Measurements from ENCODE around the gene MINDY4B. TPM values are rescaled to one million over a fixed set of nuclear protein-coding genes. Genes with fewer than 3 reads are reported as not detected.

MINDY4B gene
- polyA plus RNA-seq, 1 of the 3 experiments (the other 2 are of a cell fraction): not detected

DNA sequence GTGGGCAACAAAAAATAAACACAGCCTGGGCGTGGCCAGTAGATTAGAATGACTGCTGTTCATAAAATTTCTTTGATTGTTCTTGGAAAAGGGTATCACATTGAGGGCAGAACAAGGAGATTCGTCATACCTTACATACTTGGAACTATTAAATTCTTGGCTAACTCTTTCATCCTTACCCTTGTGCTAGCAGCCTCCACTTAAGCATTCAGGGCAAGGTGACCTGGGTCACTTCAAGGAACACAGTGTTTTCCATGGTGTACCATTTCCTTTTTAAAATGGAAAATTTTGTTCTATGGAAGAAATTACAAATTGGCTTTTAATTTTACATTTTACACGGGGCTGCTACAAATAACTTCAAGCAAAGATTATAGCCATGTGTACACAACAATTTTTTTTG is 60.8 kb downstream of the MINDY4B start (continued):
- TF ChIP-seq, protein P1, sequence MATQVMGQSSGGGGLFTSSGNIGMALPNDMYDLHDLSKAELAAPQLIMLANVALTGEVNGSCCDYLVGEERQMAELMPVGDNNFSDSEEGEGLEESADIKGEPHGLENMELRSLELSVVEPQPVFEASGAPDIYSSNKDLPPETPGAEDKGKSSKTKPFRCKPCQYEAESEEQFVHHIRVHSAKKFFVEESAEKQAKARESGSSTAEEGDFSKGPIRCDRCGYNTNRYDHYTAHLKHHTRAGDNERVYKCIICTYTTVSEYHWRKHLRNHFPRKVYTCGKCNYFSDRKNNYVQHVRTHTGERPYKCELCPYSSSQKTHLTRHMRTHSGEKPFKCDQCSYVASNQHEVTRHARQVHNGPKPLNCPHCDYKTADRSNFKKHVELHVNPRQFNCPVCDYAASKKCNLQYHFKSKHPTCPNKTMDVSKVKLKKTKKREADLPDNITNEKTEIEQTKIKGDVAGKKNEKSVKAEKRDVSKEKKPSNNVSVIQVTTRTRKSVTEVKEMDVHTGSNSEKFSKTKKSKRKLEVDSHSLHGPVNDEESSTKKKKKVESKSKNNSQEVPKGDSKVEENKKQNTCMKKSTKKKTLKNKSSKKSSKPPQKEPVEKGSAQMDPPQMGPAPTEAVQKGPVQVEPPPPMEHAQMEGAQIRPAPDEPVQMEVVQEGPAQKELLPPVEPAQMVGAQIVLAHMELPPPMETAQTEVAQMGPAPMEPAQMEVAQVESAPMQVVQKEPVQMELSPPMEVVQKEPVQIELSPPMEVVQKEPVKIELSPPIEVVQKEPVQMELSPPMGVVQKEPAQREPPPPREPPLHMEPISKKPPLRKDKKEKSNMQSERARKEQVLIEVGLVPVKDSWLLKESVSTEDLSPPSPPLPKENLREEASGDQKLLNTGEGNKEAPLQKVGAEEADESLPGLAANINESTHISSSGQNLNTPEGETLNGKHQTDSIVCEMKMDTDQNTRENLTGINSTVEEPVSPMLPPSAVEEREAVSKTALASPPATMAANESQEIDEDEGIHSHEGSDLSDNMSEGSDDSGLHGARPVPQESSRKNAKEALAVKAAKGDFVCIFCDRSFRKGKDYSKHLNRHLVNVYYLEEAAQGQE (IDR thresholded peaks at IDR 0.05; ENCODE audit: low read depth, low read length): no peak
- TF ChIP-seq RAD21 (IDR thresholded peaks at IDR 0.05; ENCODE audit: low read length): no peak
- TF ChIP-seq, protein P2, sequence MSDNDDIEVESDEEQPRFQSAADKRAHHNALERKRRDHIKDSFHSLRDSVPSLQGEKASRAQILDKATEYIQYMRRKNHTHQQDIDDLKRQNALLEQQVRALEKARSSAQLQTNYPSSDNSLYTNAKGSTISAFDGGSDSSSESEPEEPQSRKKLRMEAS (IDR thresholded peaks at IDR 0.05; ENCODE audit: low read depth): no peak
- no peak for TF ChIP-seq FOSL2 (IDR thresholded peaks at IDR 0.05; ENCODE audit: borderline replicate concordance, low read depth)
- no peak for TF ChIP-seq RFX5 (IDR thresholded peaks at IDR 0.05; ENCODE audit: low read length)

DNA sequence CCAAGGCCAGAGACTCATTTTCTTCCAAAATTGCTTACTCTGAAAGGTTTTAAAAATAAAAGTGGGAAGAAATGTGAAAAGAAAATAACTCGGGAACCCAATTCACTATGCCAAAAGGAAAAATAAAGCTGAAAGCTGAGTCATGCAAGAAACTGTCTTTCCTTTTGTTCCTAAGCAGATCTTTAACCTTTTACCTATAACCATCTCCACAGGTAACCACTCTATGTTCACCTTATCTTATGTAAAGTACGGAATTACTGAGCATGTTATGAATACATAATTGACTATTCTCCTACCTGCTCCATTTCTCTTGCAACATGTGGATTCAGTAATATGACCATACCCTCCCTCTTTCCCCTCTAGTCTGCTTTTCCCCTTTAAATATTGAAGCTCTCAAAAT is 62.0 kb downstream of the MINDY4B start:
- H3K4me2 ChIP-seq: no peak overlapping the region
- POLR2A ChIA-PET: no interaction called here

More for the DNA sequence above, 62.0 kb downstream of the MINDY4B start:
- Histone ChIP-seq H2AFZ (ENCODE audit: low read depth) (no peak overlapping the region), H3F3A (replicated peaks; ENCODE audit: insufficient read depth) (no peaks in the 10 kb centered on the region), H3K9me2 (no peaks in the 10 kb centered on the region), H3K27me3 (ENCODE audit: insufficient read depth) (no peaks in the 10 kb centered on the region; the same call in 1 of the 2 replicates), H3K36me3 (replicated peaks in 1 of 2; ENCODE audit: control insufficient read depth in 1 of 2, insufficient read depth in 2 of 2, low read length in 1 of 2) (no peaks in the 10 kb centered on the region), H4K20me1 (ENCODE audit: insufficient read depth) (no peaks in the 10 kb centered on the region), H3K4me3 (ENCODE audit: low read depth in 2 of 2, low read length in 1 of 2) (no peak overlapping the region), H3K27ac (ENCODE audit: low read depth in 2 of 2, low read length in 1 of 2) (no peak overlapping the region), H3K9me3 (no peaks in the 10 kb centered on the region), H3K4me1 (ENCODE audit: control insufficient read depth in 1 of 2, insufficient read depth in 2 of 2, low read depth in 1 of 2, low read length in 1 of 2) (no peaks in the 10 kb centered on the region), H3K79me2 (ENCODE audit: insufficient read depth) (no peaks in the 10 kb centered on the region), H3K9ac (no peak overlapping the region)
- CTCF ChIA-PET: interaction anchor here (1.5 to 1.9 kb wide), 2 partner anchors 21 to 55 kb away, joined by 4 to 9 read pairs; no protein-coding TSS in a partner anchor
- DNase-seq: no peak
- TF ChIP-seq MXI1 (IDR thresholded peaks at IDR 0.05; ENCODE audit: low read depth, low read length) (no peak), FOSL2 (IDR thresholded peaks at IDR 0.05; ENCODE audit: borderline replicate concordance, low read depth) (no peak), TAF1 (IDR thresholded peaks at IDR 0.05; ENCODE audit: borderline replicate concordance, low read depth, low read length) (no peak), FOXM1 (IDR thresholded peaks at IDR 0.05; ENCODE audit: low read depth) (no peak), ELF1 (IDR thresholded peaks at IDR 0.05) (no peak), YY1 (IDR thresholded peaks at IDR 0.05; ENCODE audit: low read depth) (no peak), RCOR1 (IDR thresholded peaks at IDR 0.05; ENCODE audit: low read length) (no peak), FOXJ3 (CRISPR knock-in tag; IDR thresholded peaks at IDR 0.05) (no peak), RAD21 (IDR thresholded peaks at IDR 0.05; ENCODE audit: low read length) (no peak)
- TF ChIP-seq, protein P3, sequence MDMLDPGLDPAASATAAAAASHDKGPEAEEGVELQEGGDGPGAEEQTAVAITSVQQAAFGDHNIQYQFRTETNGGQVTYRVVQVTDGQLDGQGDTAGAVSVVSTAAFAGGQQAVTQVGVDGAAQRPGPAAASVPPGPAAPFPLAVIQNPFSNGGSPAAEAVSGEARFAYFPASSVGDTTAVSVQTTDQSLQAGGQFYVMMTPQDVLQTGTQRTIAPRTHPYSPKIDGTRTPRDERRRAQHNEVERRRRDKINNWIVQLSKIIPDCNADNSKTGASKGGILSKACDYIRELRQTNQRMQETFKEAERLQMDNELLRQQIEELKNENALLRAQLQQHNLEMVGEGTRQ (IDR thresholded peaks at IDR 0.05; ENCODE audit: borderline replicate concordance, low read depth, low read length): no peak
- TF ChIP-seq, protein P4, sequence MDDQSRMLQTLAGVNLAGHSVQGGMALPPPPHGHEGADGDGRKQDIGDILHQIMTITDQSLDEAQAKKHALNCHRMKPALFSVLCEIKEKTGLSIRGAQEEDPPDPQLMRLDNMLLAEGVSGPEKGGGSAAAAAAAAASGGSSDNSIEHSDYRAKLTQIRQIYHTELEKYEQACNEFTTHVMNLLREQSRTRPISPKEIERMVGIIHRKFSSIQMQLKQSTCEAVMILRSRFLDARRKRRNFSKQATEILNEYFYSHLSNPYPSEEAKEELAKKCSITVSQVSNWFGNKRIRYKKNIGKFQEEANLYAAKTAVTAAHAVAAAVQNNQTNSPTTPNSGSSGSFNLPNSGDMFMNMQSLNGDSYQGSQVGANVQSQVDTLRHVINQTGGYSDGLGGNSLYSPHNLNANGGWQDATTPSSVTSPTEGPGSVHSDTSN (IDR thresholded peaks at IDR 0.05): no peak
- 3% methylated on average over 2 of the region's 2 CpGs for WGBS (ENCODE audit: low lambda C conversion rate)

Measured in SK-N-SH (cell line).